Heart left ventricle (tissue), 16 donors: ENCODE measurements around the gene CHIC2. TPM values are rescaled to one million over a fixed set of nuclear protein-coding genes. Genes with fewer than 3 reads are reported as not detected.
"Not testable (repeated sequence)": the region's sequence is repeated elsewhere in the genome, so short reads cannot be mapped to it uniquely, and the experiment has no call there.

Experiments used
- ATAC-seq, 4 donors: fragments of 200-7000 bp; cut with Tn5 transposase; one replicate each; pipeline ENCODE4 v1.9.1; 2020 to 2022; ENCODE audit warnings: moderate library complexity in 4 of 4, mild to moderate bottlenecking in 3 of 4, moderate number of reproducible peaks in 1 of 4
- DNase-seq, 5 donors: peaks; one replicate each; pipeline ENCODE4 v3.0.0-alpha.2; 2020
- H3K27ac ChIP-seq, 12 donors: fragments of 200-600 bp; sonication (generic) in 4 of 12; one replicate each; pipeline versions ENCODE4 v1.5.0 to v1.8.0; 2016 to 2022; ENCODE audit warnings: mild to moderate bottlenecking in 2 of 12
- H3K27me3 ChIP-seq, 9 donors: fragments of 200-600 bp; sonication (generic) in 2 of 9; one replicate each; pipeline versions ENCODE4 v1.5.1 to v1.8.0; 2016 to 2022; ENCODE audit warnings: mild to moderate bottlenecking in 3 of 9
- H3K36me3 ChIP-seq, 9 donors: fragments of 200-600 bp; sonication (generic) in 2 of 9; one replicate each; pipeline versions ENCODE4 v1.5.0 to v1.8.0; 2018 to 2022; ENCODE audit warnings: mild to moderate bottlenecking in 2 of 9
- H3K4me1 ChIP-seq, 12 donors: fragments of 200-600 bp; sonication (generic) in 4 of 12; one replicate each; pipeline versions ENCODE4 v1.5.0 to v1.8.0; 2016 to 2022; ENCODE audit warnings: mild to moderate bottlenecking in 3 of 12
- H3K4me3 ChIP-seq, 12 donors: fragments of 200-600 bp; sonication (generic) in 4 of 12; one replicate each; pipeline versions ENCODE4 v1.5.0 to v1.8.0; 2017 to 2022; ENCODE audit warnings: mild to moderate bottlenecking in 9 of 12, moderate library complexity in 4 of 12
- H3K9me3 ChIP-seq, 12 donors: fragments of 200-600 bp; sonication (generic) in 4 of 12; one replicate each; pipeline versions ENCODE4 v1.5.0 to v1.8.0; 2016 to 2022; ENCODE audit warnings: mild to moderate bottlenecking in 1 of 12
- CTCF ChIP-seq, 12 donors: fragments of 200-600 bp; sonication (generic) in 4 of 12; IDR thresholded peaks; one replicate each; pipeline versions ENCODE4 v1.5.0 to v1.8.0; 2018 to 2022; ENCODE audit warnings: antibody characterized with exemption in 12 of 12, mild to moderate bottlenecking in 5 of 12
- POLR2A ChIP-seq, 2 donors: fragments of 450-650 bp; IDR thresholded peaks; one replicate each; pipeline ENCODE4 v1.6.1; 2017; ENCODE audit warnings: antibody characterized with exemption in 2 of 2, mild to moderate bottlenecking in 2 of 2, moderate library complexity in 2 of 2
- WGBS, 4 donors: extraction: QIAGEN DNeasy Blood & Tissue Kit in 2 of 4; methylation state at CpG; one replicate each; pipeline versions ENCODE4 v1.1.5 to v1.1.7; 2013 to 2018; 5-methylcytosine and 5-hydroxymethylcytosine counted together
- intact Hi-C, 10 donors: fragments of 100-400 bp; cut with DNase I; formaldehyde crosslinking; loops; one replicate each; pipeline versions ENCODE4 v1.11.1 to v1.14.2; 2022
- long read RNA-seq, 3 donors: library from polyadenylated mRNA; unstranded; transcript quantifications; one replicate each; pipeline ENCODE4 v2.0.0, GENCODE V29; 2020 to 2021
- polyA plus RNA-seq, 2 donors: library from polyadenylated mRNA; stranded (reverse); fragments of 200-250 nt; gene quantifications; one replicate each; pipeline ENCODE4 v1.2.3, GENCODE V29; 2013
- total RNA-seq, 9 donors: library from RNA; depleted of rRNA in 2 of 9; stranded (reverse); fragments of >200 nt in 2 of 9; fragmentation: NEBNext Ultra II Directional in 3 of 9; extraction: Animal tissue kit (Norgen Biotek cat#: 25700) in 3 of 9; gene quantifications; one replicate each; pipeline versions ENCODE4 v1.1.0 to v1.2.4, GENCODE V29; 2016 to 2023
- donor health status: ischemic (EF 13 %, LVEDD 7.1; RV severe dilation, severe dysfunction).
- donor health status: healthy with polysubstance abuse.
- donor health status: DM: no; HTN: yes; CAD: no.
- donor health status: DM: no; HTN: no; CAD: no.
- donor health status: ischemic (EF 25% LVEDD 6.9; RV normal size, moderate dysfunction).
- donor health status: ischemic (EF 25% LVEDD 5.7; RV mildly dilated, moderate dysfunction).
- donor health status: healthy.
- donor health status: DM: yes; HTN: yes; CAD: no.
- donor health status: ischemic (EF 35%, LVEDD 5.7; RV mildly dilated, moderate dysfunction).
- donor health status: nonischemic (EF 11% LVEDD 7.7; RV severe dilation, severe dysfunction).
- donor health status: DM: yes; HTN: yes; CAD: no.
- donor health status: PGD.
- donor health status: ischemic (EF 29% LVEDD 5.4; RV normal size, mild dysfunction).
- donor health status: nonischemic (EF 23%, LVEDD 6.1; RV moderate dilation, normal function).

Gene CHIC2
- 10 to 100 TPM in 6 of 9 donors, 1 to 10 TPM in 3; 5.5 to 17.3 (median 11.2) TPM for total RNA-seq
- polyA plus RNA-seq: 10 to 100 TPM in 1 of 2 donors, 1 to 10 TPM in 1; 5.9 to 17.8 TPM
- long read RNA-seq, donor 1, transcript CHIC2-201 (6 exons, 1,194 nt): major isoform, 16 of 19 reads
- long read RNA-seq, donor 1, partial matches to known transcripts: 0 of 19 reads
- long read RNA-seq, donor 1, other reads (novel, unspliced or antisense): 0 of 19 reads
- long read RNA-seq, donor 2, transcript CHIC2-201 (6 exons, 1,194 nt): major isoform, 69 of 76 reads
- long read RNA-seq, donor 2, partial matches to known transcripts: 2 of 76 reads
- long read RNA-seq, donor 2, other reads (novel, unspliced or antisense): 4 of 76 reads
- long read RNA-seq, donor 3, transcript CHIC2-201 (6 exons, 1,194 nt): major isoform, 18 of 19 reads
- long read RNA-seq, donor 3, partial matches to known transcripts: 0 of 19 reads
- long read RNA-seq, donor 3, other reads (novel, unspliced or antisense): 1 of 19 reads

- H3K27ac ChIP-seq: peak within 1 kb of the TSS; percentile 86 to 97 (median 94)
- TF ChIP-seq POLR2A (IDR thresholded peaks at IDR 0.05) (peak; percentile 83 to 94), CTCF (IDR thresholded peaks at IDR 0.05) (no peak)
- intact Hi-C loops: loop anchor here in 8 of 10 donors (1.0 to 10.0 kb wide), 6 partner anchors 38 to 360 kb away; partner anchors contain the start of genes GSX2 (in 1 of the 8) and PDGFRA (in 1 of the 8)
- H3K4me1 ChIP-seq: peaks cover 1 to 66% (median 53%) of the 10 kb centered on the region in 12 donors
- H3K4me3 ChIP-seq: peak within 1 kb of the TSS; percentile 84 to 100 (median 96)
- H3K36me3 ChIP-seq: no peaks in the 10 kb centered on the region
- peaks cover 0 to 10% (median 0%) of the 10 kb centered on the region in 12 donors for H3K9me3 ChIP-seq
- no peaks in the 10 kb centered on the region for H3K27me3 ChIP-seq
- peak; percentile 74 to 95 (median 90) for ATAC-seq
- peak; percentile 96 to 99 (median 97) for DNase-seq
- 0 to 1% (median 0%) methylated on average over 24 to 87 of the region's 87 CpGs for whole genome bisulfite sequencing, 4 donors
Measured at GRCh38 chr4:54064317-54065111, at the start of gene CHIC2. Gene CHIC2 (minus strand): TSS chr4:54064605. CDS start chr4:54064300, 305 bp downstream.

- H3K4me3 ChIP-seq, ATAC-seq, intact Hi-C loops, H3K27ac ChIP-seq, DNase-seq, H3K36me3 ChIP-seq, H3K9me3 ChIP-seq: not testable (repeated sequence)
- H3K4me1 ChIP-seq: peaks cover 0 to 16% (median 6%) of the 10 kb centered on the region in 12 donors
- 90 to 98% (median 92%) methylated on average over 1 of the region's 1 CpG for WGBS, 4 donors
- H3K27me3 ChIP-seq: peaks cover 5 to 60% (median 37%) of the 10 kb centered on the region in 9 donors
Measured at GRCh38 chr4:54113206-54113605, 48.8 kb upstream of the CHIC2 start.

GRCh38 chr4:54110019-54110416, 45.6 kb upstream of the CHIC2 start:
- peaks cover 0 to 16% (median 6%) of the 10 kb centered on the region in 12 donors for H3K4me1 ChIP-seq
- no peak for TF ChIP-seq POLR2A (IDR thresholded peaks at IDR 0.05)
- TF ChIP-seq CTCF (IDR thresholded peaks at IDR 0.05): no peak
- H3K9me3 ChIP-seq: no peaks in the 10 kb centered on the region
- no peaks in the 10 kb centered on the region for H3K36me3 ChIP-seq
- peak overlapping the region in 2 of 12 donors; percentile 22 to 27 for H3K4me3 ChIP-seq
- WGBS, 4 donors: 20 to 35% (median 24%) methylated on average over 9 to 10 of the region's 10 CpGs
- H3K27me3 ChIP-seq: peaks cover 13 to 91% (median 54%) of the 10 kb centered on the region in 9 donors
- DNase-seq (no peak), ATAC-seq (no peak)
- no peak overlapping the region for H3K27ac ChIP-seq
- intact Hi-C loops: no loop called here

GRCh38 chr4:54109241-54110018, 45.0 kb upstream of the CHIC2 start:
- TF ChIP-seq CTCF (IDR thresholded peaks at IDR 0.05): no peak
- TF ChIP-seq POLR2A (IDR thresholded peaks at IDR 0.05): no peak
- Histone ChIP-seq H3K27ac (no peak overlapping the region), H3K4me1 (peaks cover 0 to 17% (median 6%) of the 10 kb centered on the region in 12 donors), H3K27me3 (peaks cover 14 to 97% (median 53%) of the 10 kb centered on the region in 9 donors), H3K9me3 (no peaks in the 10 kb centered on the region), H3K4me3 (peak overlapping the region in 3 of 12 donors; percentile 22 to 27 (median 26)), H3K36me3 (no peaks in the 10 kb centered on the region)
- no peak for ATAC-seq
- intact Hi-C loops: loop anchor here in 1 of 10 donors (10.0 kb wide), 1 partner anchor 105 kb away; no protein-coding TSS in a partner anchor
- DNase-seq: no peak
- WGBS, 4 donors: 11 to 22% (median 14%) methylated on average over 33 to 51 of the region's 51 CpGs
